ENCODE data around the gene AURKAIP1.
"Not testable (repeated sequence)": the region's sequence is repeated elsewhere in the genome, so short reads cannot be mapped to it uniquely, and the experiment has no call there.

AURKAIP1 gene

DNA sequence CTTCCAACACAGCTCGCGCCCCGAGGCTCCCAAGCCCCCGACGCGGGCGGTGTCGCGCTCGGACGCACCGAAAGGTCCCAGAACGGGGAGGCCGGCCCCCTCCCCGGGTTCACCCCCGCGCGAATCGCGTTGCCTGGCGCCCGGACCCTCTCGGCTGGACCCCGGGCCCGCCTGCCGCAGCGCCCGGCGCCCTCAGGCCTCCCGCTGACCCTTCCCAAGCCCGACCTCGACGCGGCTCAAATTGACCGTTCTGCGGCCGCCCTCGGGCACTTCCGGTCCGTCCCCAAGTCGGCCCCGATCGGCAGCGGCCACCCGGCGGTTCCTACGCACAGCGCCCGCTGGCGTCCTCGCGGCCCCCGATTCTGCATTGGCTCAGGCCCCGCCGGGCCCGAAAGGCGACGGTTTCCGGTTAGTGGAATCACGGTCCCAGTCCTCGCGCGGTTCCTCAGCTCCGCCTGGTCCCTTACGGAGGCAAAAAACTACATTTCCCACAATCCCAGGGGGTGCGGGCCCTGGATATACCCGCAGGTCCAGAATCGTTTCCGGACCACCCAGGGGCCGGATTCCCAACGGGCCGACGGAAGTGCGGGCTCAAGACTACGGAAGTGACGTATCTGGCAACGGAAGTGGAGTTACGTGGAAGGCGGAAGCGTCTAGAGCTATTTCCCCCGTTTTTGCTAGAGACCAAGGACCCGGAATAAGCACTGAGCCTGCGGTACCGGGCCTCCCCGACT is at the start of gene AURKAIP1:
Gene AURKAIP1 (minus strand): TSS at position 279 of the 734 bp plus-strand sequence. CDS start 451 bp downstream, outside the sequence.
- DNase-seq: peak; percentile 69 to 100 (median 98)

DNA sequence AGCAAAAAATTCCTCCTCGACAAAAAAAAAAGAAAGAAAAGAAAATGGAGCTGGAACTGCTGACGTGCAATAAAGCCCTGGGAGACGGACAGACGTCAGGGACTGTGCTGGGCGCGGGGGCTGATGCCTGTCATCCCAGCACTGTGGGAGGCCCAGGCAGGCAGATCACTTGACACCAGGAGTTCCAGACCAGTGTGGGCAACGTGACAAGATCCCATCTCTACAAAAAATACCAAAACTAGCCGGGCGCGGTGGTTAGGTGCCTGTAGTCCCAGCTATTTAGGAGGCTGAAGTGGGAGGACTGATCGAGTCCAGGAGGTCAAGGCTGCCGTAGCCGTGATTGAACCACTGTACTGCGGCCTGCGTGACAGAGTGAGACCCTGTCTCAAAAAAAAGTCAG is 49.7 kb upstream of the AURKAIP1 start:
- DNase-seq: no peak

DNA sequence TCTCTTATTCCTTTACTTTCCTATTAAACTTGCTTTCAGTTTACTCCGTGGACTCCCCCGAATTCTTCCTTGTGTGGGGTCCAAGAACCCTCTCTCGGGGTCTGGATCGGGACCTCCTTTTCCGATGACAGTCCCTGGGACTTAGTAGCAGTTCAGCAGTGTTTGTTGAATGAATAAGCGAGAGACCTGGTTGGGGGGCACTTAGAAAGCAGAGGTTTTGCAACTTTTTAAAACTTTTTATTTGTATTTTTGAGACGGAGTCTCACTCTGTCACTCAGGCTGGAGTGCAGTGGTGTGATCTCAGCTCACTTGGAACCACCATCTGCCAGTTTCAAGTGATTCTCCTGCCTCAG is 48.2 kb upstream of the AURKAIP1 start:
- no peak for DNase-seq

DNA sequence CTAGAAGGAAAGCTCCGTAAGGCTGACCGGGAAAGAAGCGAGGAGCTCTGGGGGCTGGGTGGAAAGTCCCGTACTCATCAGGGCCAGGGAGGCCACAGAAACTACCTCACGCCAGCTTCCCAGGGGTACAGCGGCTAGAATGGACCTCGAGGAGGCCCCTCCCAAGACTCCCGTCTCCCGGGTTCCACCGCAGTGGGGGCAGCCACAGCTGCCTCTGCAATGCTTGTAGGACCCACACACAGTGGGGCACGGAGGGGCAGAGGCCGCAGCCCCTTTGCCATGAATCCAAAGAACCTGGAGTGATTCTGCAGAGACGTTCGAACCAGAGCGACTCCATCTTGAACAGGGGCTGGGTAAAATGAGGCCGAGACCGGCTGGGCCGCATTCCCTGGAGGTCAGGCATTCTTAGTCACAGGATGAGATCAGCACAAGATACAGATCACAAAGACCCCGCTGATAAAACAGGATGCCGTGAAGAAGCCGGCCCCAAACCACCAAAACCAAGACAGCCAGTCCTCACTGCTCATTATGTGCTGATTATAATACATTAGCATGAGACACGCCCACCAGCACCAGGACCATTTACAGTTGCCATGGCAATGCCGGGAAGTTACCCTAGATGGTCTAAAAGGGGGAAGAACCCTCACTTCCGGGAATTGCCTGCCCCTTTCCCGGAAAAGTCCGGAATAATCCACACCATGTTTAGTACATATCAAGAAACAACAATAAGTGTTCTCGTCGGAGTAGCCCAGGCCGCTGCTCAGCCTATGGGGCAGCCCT is 47.6 kb upstream of the AURKAIP1 start:
- peak in 1 of 51 donors; percentile 20 for DNase-seq

DNA sequence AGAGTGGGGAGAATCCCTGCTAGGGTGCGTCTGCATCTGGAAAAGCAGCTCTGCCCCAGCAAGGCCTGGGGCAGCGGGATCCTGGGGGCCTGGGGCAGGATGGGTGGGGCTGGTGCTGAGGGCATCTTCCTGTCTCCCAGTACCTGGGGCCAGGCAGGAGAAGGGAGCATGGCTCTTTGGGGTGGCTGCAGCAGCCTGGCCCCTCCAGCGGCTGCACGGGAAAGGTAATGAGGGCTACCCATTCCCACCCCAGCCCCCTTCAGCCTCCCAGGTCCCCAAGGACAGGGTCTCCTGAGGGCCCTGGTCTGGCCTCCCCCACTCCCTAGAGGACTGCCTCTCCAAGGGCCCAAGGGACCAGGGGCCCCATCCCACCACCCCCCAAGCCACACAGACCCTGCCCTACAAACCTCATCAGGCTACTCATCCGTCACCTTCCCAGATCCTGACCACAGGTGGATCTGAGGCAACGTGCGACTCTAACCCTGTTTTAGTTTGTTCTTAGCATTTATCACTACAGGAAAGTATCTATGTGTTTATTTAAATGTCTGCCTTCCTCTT is 47.0 kb upstream of the AURKAIP1 start:
- DNase-seq: no peak

DNA sequence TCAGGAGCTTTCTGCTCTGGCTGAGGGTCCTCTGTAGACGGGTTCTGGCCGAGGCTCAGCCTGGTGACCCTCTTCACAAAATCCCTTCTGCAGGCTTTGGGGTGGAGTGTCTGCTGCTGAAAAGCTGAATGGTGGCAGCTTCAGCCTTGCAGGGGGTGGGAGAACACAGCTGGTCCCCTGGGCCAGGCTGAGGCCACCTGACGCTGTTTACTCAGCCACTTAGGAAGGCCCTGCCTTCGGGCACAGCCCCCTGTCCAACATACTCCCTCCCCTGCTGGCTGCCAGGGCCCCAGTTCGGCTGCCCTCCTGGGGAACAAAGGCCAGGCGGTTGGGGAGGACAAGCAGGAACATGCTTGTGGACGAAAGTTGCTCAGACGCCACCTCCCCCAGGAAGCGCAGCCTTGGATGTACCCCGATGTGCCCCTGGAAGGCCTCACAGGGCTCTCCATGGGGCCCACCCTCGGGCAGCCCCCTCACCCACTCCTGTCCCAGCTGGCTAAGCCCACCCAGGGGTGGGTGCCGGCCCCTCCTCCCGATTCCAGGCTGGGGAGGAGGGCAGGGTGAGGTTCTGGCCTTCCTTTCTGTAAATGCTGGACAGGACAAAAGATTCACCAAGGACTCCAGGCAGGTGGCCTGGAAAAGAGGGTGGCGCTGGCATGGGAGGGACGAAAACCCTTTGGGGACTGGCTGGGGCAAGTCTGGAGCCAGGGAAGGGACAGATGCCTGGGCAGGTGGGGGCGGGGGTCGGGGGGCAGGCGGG is 46.3 kb upstream of the AURKAIP1 start, which contains the start of gene ANKRD65:
Gene ANKRD65 (minus strand): TSS at position 130 of the 760 bp plus-strand sequence. CDS start 271 bp downstream, outside the sequence.
- peak in 21 of 51 donors; percentile 23 to 65 (median 47) for DNase-seq

DNA sequence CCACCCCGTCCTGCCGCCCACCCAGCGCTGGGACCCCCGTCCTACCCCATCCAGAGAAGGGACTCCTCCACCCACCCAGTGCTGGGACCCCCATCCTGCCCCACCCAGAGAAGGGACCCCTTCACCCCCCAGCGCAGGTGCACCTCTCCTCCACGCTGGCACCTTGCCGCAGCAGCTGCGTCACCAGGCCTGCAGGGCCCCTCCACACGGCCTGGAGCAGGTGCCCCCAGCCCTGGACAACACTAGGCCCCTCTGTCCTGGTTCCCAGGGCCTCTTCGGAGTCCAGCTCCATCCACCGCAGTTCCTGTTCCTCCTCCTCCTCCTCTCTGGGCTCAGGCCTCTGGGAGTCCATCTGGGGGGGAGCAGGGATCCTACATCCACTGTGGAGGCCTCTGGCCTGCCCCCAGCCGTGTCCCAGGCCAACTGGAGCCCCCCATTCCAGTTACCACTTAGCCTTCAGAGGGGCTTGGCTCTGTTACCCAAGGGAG is 45.7 kb upstream of the AURKAIP1 start:
- DNase-seq: peak in 2 of 51 donors; percentile 35 to 55

DNA sequence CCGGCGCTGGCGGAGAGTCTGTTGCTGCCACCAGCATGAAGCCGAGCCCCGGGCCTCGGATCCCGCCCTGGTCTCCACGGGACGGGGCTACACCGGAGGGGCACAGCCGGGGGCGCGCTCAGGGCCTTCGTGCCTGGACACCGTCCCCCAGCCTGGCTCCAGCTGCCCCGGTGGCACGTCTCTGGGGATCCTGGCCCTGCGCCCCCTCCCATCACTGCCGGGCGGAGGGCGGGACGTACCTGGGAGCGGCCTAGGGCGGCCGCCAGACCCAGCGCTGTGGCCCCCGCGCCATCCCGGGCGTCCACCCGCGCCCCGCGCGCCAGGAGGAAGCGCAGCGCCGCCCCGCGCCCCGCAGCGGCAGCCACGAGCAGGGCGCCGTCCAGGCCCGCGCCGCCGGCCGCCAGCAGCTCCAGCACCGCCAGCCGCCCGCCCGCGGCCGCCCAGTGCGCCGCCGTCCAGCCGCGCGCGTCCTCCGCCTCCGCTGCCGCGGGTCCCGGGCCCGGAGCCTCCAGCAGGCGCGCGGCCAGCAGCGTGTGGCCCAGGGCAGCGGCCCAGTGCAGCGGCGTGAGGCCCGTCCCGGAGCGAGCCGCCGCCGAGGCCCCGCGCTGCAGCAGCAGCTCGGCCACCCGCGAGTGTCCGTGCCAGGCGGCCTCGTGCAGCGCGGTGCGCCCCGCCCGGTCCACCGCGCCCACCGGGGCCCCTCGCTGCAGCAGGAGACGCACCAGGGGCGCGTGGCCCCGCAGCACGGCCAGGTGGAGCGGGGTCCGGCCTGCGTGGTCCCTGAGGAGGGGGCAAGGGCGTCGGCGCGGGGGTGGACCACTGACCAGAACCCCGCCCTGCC is 45.0 kb upstream of the AURKAIP1 start:
- peak in 4 of 51 donors; percentile 21 to 60 (median 42) for DNase-seq

DNA sequence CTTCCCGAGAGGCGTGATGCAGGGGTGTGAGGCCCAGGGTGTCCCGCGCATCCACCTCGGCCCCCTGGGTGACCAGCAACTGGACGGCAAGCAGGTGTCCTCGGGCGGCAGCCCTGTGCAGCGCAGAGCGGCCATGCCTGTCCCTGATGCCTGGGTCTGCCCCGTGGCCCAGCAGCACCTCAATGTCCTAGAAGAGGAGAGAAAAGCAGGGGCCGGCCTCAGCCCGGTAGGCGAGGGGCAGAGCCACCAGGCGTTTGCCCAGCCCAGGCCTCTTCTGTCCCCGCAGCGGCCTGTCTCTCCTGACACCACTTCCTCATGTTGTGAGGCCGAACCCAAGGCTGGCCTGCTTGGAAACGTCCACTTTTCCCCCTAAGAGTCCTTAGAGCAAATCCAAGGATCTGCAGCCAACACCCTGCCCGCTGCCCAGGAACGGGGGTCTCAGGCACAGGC is 44.4 kb upstream of the AURKAIP1 start:
- DNase-seq: no peak

DNA sequence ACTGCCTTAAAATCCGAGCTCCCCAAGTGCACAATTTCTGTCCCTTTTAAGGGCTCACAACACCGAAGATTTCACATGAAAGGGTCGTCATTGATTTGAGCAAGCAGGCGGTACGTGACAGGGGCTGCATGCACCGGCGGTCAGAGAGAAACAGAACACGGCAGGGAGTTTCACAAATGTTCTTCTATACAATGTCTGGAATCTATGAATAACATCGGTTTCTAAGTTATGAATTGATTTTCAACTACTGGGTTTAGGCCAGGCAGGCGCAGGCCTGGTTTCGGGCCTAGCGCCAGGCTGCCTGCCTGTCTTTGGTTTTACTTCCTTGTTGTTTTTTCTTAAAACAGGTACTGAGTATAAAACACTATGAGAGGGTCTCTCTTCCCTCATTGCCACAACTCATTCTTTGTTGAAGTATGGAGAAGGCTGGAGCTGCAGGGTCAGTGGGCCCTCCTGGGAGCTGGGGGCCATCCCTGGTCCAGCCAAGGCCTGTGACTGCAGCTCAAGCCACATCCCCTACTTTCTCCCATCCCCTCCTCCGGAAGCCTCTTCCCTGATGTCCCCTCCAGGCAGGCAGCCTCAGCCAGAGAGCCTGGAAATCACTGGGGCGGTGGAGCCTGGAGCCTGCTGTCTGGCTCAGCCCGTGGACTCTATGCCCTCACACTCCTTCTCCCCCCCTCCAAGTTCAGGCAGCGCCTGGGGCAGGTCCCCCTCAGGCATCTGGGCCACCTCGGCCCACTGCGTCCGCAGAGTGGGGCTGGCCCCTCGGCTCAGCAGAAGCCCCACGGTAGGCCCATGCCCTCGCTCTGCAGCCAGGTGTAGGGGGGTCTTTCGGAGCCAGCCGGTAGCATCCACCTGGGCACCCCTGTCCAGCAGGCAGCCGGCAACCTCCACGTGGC is 43.7 kb upstream of the AURKAIP1 start:
- DNase-seq: no peak

DNA sequence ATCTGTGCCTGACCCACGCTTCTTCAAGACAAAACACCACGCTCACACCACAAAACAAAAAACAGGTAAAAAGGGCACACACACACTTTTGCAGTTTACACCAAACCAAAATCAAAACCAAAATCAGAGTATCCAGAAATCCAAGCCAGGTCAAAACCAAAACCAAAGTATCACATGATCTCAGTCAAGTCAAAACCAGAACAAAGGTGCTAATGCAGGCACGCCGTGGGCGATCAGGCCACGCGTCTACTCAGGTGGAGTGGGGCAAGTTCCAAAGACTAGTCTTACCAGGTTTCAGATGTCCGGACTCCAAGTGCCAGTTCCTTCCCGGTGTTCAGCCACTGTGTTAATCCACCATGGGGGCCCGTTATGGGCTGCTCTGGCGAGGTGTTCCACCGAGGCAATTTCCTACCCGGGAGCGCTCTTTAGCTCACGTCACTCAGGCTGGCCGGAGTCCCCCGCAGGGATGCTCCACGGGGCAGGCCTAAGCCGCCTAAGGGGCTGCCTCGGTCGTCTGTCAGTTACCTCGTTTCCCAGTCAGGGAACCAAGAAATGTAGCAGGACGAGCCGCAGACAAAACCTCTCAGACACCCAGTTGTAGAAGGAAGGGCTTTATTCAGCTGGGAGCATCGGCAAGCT is 42.9 kb upstream of the AURKAIP1 start:
- not testable (repeated sequence) for DNase-seq

DNA sequence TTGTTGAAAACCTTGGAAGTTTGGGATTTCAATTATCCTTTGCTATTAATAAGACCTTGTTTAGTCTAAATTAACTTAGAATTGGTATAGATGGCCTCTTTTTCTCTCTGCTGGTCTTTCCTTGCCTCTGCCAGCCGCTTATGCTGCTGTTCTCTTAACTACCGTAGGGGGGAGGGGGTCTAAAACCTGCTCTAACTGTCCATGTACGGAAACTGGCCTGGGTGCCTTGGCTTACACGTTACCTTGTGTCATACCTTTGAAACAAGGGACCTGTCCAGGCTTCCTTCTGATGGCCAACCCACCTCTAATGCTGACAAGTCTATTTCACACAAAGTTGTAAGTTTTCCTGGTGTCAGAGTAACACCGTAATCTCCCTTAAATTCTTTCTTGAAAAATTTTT is 42.4 kb upstream of the AURKAIP1 start:
- not testable (repeated sequence) for DNase-seq

DNA sequence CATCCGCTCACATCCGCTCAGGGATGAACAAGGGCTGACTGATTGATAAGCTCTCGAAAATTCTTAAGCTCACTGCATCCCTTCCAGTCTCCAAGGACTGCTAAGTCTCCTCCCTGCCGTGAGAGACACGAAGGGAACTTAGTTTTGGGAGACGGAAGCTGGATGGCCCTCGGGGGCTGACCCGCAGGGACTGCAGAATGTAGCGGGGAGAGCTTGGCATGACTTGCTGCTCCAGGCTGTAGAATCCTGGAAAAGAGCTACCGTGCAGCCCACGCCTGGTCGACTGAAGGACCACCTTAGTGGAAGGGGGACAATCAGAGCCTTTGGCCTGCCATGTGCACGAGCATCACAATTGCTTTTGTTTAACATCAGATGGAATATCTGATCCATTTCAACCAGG is 40.7 kb upstream of the AURKAIP1 start:
- DNase-seq: no peak

DNA sequence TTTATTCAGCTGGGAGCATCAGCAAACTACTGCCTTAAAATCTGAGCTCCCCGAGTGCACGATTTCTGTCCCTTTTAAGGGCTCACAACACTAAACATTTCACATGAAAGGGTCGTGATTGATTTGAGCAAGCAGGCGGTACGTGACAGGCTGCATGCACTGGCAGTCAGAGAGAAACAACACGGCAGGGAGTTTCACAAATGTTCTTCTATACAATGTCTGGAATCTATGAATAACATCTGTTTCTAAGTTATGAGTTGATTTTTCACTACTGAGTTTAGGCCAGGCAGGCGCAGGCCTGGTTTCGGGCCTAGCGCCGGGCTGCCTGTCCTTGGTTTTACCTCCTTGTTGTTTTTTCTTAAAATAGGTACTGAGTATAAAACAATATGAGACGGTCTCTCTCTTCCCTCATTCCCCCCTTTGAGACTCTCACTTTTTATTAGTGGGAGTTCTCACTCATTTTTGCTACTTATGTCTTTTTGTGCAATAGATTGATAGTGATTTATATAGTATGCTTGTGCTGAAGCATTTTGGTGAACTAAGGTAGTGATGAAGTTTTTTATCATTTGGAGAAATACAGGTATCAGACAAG is 37.4 kb upstream of the AURKAIP1 start:
- not testable (repeated sequence) for DNase-seq

DNA sequence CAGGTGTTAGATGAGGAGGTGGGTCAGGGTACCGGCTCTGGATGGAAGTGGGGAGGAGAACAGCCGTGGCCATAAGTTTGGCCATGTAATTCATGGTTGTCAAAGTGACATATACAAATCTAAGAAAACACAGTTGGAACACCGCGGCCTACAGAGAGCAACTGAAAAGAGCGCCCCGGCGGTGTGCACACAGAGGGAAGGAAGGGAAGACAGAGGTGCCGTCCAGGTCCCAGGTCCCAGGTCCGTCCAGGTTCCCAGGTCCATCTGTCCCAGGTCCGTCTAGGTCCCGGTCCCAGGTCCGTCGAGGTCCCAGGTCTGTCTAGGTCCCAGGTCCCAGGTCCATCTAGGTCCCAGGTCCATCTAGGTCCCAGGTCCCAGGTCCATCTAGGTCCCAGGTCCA is 36.6 kb upstream of the AURKAIP1 start:
- DNase-seq: no peak

DNA sequence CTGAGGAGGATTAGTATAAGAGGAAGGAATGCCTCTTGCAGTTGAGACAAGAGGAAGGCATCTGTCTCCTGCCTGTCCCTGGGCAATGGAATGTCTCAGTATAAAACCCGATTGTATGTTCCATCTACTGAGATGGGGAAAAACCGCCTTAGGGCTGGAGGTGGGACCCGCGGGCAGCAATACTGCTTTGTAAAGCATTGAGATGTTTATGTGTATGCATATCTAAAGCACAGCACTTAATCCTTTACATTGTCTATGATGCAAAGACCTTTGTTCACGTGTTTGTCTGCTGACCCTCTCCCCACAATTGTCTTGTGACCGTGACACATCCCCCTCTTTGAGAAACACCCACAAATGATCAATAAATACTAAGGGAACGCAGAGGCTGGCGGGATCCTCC is 35.2 kb upstream of the AURKAIP1 start:
- DNase-seq: not testable (repeated sequence)

DNA sequence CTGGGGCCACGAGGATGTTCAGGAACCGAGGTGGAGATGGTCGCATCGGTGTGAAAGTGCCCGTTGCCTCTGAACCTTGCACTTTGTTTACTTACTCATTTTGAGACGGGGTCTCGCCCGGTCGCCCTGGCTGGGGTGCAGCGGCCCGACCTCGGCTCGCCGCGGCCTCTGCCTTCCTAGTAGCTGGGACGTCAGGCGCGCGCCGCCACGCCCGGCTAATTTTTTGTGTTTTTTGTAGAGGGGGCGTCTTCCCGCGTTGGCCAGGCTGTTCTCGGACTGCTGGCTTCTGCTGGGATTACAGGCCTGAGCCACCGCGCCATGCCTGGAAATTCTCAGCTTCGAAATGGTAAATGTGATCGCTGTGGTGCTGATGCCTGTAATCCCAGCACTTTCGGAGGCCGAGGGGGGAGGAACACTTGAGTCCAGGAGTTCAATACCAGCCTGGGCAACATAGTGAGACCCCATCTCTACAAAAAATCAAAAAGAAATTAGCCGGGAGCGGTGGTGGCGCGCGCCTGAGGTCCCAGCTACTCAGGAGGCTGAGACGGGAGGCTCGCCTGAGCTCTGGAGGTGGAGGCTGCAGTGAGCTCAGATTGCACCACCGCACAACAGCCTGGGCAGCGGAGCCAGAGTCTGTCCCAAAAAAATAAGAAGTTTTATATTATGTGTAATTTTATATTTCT is 32.8 kb upstream of the AURKAIP1 start:
- DNase-seq: no peak
